GM12872 (cell line): ENCODE measurements around the gene HJV.

Experiments used
- TF ChIP-seq, protein P1 (sequence below): IDR thresholded peaks from 3 replicates; pipeline ENCODE4 v1.5.1; 2011; ENCODE audit warnings: low read depth, mild to moderate bottlenecking, low read length, moderate library complexity; ENCODE audit not compliant: insufficient read depth

HJV gene

DNA sequence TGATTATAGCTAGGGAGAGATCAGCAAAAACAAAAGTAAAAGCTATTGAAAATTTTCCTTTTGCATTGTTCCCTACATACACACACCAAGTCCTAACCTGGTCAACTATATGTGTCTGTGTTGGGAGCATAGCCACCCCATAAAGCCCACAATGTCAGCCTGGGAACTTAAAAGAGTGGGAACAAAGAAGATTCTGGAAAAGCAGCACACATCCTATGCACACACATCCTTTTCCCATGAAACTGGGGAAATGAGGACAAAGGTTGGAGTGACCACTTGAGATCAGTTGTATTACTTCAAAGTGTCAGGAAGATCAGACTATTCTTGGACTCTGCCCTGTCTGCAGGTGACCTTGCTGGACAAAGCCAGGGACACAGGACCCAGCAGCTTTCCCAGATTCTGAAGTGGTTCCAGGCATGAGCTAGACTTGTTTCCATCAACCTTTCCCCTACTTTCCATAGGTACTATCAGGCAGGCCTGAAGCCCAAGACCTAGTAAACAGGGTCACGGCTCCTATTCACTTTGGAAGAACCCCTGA, 41.0 kb downstream of the HJV start:
- TF ChIP-seq, protein P1, sequence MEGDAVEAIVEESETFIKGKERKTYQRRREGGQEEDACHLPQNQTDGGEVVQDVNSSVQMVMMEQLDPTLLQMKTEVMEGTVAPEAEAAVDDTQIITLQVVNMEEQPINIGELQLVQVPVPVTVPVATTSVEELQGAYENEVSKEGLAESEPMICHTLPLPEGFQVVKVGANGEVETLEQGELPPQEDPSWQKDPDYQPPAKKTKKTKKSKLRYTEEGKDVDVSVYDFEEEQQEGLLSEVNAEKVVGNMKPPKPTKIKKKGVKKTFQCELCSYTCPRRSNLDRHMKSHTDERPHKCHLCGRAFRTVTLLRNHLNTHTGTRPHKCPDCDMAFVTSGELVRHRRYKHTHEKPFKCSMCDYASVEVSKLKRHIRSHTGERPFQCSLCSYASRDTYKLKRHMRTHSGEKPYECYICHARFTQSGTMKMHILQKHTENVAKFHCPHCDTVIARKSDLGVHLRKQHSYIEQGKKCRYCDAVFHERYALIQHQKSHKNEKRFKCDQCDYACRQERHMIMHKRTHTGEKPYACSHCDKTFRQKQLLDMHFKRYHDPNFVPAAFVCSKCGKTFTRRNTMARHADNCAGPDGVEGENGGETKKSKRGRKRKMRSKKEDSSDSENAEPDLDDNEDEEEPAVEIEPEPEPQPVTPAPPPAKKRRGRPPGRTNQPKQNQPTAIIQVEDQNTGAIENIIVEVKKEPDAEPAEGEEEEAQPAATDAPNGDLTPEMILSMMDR, result no peak

DNA sequence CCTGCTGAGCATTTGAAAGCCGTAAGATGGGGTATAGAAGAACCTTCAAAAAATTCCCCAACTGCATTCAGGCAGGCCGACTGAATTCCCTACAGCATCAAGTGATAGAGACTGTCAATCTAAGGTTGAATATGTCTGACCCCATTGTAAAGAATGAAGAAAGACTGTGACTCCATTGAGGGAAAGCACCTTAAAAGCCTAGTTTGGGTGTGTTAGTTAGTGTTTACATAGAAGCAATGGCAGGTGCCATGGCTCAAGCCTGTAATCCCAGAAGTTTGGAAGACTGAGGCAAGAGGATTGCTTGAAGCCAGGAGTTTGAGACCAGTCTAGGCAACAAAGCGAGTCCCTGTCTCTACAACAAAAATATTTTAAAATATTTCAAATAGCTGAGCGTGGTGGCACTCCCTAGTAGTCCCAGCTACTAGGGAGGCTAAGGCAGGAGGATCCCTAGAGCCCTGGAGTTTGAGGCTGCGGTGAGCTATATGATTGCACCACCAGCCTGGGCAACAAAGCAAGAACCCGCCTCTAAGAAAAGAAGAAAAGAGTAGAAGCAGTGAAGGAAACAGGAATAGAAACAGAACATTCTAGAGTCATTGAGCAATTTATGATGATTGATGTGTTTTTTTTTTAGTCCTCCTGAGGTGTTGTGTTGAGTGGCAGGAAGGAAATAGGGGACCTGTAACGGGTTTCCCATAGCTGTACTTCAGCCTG, 41.6 kb downstream of the HJV start:
- TF ChIP-seq, protein P1, result no peak

DNA sequence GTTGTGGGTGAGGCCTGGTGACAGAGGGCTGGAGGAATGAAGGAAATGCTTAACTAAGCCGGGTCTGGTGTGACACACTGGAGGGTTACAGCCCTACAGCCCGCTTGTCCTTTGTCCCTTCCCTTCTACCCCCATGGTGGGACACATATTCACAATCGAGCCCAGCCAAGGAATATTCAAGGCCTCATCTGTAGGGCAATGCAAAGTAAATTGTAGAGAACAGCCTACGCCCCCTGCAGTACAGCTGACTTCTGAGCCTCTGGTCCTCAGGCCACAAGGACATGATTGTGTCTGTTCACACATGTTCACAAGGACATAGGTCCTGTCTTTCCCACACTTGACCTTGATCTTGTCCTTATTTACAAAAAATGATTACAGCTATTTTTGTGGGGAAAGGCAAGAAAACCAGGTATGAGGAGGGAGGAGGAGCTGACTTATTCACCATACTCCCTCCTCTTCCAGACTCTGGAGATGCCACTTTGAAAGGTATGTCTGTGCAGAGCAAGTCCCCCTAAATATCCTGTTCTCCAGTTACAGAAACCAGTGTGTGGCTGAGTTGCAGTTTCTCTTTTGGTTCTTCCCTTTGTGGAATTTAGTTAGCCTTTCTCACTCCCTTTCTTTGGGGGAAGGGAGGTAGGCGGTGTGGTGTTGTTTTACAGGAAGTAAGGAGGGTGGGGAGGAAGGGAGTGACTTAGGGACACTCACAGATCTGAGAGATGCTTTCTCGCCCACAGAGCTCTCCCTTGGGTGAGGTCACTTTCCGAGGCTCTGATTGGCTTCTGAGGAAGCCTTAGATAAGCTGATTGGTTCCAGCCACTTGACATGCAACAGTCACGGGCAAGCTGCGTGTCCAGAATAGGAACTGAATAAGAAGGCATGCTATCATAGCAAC, 42.4 kb downstream of the HJV start:
- TF ChIP-seq, protein P1, result peak; percentile 45; the same call in 2 of the 3 replicates

DNA sequence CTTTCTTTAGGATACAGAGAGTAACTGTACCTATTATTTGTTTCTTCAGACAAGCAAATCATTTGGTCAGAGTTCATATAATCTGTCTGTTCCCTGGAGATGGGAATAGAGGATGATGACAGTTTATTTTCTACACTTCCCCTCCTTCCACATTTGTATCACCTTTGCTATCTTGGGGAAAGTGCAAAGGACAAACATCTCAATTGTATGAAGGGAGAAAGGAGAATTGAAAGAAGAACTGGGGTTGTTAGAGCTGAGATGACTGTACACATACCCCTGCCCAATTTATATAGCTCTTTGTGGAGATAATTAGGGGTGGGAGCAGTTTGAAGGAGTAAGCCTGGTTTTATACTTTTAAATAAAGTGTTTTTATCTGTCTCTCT, 43.1 kb downstream of the HJV start:
- TF ChIP-seq, protein P1, result no peak

DNA sequence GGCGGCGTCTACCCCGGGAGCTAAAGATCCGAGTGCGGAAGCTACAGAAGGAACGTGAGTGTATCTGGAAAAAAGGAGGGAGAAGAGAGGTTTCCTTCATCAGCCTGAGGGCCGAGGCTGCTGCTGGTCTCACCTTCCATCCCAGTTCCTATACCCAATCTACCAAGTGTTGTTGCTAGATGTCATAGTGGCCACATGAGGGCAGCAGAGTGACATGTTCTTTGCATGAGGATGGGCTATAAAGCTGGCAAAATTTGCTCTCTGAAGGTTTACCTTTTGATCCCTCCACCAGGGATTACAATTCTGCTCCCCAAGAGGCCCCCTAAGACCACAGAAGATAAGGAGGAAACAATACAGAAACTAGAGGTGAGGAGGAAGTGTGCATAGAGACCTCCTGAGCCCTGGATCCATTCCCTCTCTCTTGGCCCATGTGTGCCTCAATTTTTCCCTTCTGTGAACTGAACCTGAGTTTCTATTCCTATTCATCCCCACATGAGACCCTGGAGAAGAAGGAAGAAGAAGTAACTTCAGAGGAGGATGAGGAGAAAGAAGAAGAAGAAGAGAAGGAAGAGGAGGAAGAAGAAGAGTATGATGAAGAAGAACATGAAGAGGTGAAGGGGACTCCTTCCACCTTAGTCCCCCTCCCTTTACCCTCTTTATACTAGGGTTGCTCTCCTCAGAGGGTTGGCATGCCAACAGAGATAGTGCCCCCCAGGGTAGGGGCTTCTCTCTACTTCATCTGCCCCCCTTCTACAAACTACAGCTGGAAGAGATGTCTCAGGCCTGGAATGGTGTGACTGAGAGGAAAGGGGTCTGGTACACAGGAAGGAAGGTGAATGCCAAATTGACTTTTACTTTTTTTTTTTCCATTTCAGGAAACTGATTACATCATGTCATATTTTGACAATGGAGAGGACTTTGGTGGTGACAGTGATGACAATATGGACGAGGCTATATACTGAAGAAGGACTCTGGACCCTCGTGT, 43.8 kb downstream of the HJV start:
- TF ChIP-seq, protein P1, result peak; percentile 84

DNA sequence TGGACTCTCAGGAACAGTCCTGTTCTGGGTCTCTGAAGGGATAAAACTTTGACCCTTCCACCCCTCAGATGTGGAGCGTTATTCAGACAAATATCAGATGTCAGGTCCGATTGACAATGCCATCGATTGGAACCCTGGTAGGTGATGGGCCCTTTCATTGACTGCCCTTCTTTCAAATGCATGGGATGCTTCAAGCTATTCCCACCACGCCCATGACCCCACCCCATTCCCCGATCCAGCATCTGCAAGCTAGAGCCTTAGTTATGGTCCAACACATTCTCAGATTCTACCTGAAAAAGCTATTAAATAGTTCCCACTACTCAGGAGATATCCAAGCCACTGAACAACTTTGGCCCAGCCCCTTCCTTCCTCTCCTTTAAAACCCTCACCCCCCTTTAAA, 44.5 kb downstream of the HJV start:
- TF ChIP-seq, protein P1, result no peak
